Stimulated activated CD4-positive, alpha-beta T cell treated with anti-CD3 and anti-CD28 coated beads, Interleukin-4, amount 100 ng/mL, for 48 hours (primary cell): ENCODE data around the gene MYOM3.

Experiments
- DNase-seq, 2 donors: peaks; one replicate each; pipeline ENCODE4 v3.0.0-alpha.2; 2020; ENCODE audit warnings: low read depth in 2 of 2

MYOM3 gene

GRCh38 chr1:24096009-24096738 lies 15.8 kb downstream of the MYOM3 start:
- DNase-seq, result no peak

GRCh38 chr1:24095140-24095859 lies 16.6 kb downstream of the MYOM3 start:
- no peak for DNase-seq

GRCh38 chr1:24094554-24094953 lies 17.4 kb downstream of the MYOM3 start:
- DNase-seq, result no peak

- DNase-seq, result no peak
Measured at GRCh38 chr1:24093732-24094131, 18.2 kb downstream of the MYOM3 start.

- DNase-seq, result no peak
Measured at GRCh38 chr1:24092979-24093378, 19.0 kb downstream of the MYOM3 start.

GRCh38 chr1:24091971-24092482 lies 19.9 kb downstream of the MYOM3 start:
- DNase-seq, result no peak

- no peak for DNase-seq
Measured at GRCh38 chr1:24090736-24091135, 21.2 kb downstream of the MYOM3 start.

GRCh38 chr1:24089743-24090555 lies 22.0 kb downstream of the MYOM3 start:
- no peak for DNase-seq

GRCh38 chr1:24089027-24089742 lies 22.8 kb downstream of the MYOM3 start:
- DNase-seq, result no peak

- no peak for DNase-seq
Measured at GRCh38 chr1:24086466-24086865, 25.5 kb downstream of the MYOM3 start.

GRCh38 chr1:24085546-24085945 lies 26.4 kb downstream of the MYOM3 start:
- no peak for DNase-seq

GRCh38 chr1:24085007-24085406 lies 26.9 kb downstream of the MYOM3 start:
- no peak for DNase-seq

- no peak for DNase-seq
Measured at GRCh38 chr1:24084050-24084449, 27.9 kb downstream of the MYOM3 start.

GRCh38 chr1:24082372-24082771 lies 29.6 kb downstream of the MYOM3 start:
- no peak for DNase-seq

- no peak for DNase-seq
Measured at GRCh38 chr1:24081190-24081589, 30.7 kb downstream of the MYOM3 start.

- no peak for DNase-seq
Measured at GRCh38 chr1:24080131-24080530, 31.8 kb downstream of the MYOM3 start.

- no peak for DNase-seq
Measured at GRCh38 chr1:24077278-24077978, 34.5 kb downstream of the MYOM3 start.

GRCh38 chr1:24075946-24076345 lies 36.0 kb downstream of the MYOM3 start:
- DNase-seq, result no peak

- DNase-seq, result no peak
Measured at GRCh38 chr1:24075590-24075854, 36.4 kb downstream of the MYOM3 start.

- DNase-seq, result no peak
Measured at GRCh38 chr1:24074817-24075589, 36.9 kb downstream of the MYOM3 start.

- no peak for DNase-seq
Measured at GRCh38 chr1:24074196-24074595, 37.7 kb downstream of the MYOM3 start.
